H9 (cell line): ENCODE measurements around the gene NFKBIZ. TPM values are rescaled to one million over a fixed set of nuclear protein-coding genes. Genes with fewer than 3 reads are reported as not detected.

Source experiments
- DNase-seq: peaks from one replicate; pipeline ENCODE4 v3.0.0-alpha.2; 2017
- H2AFZ ChIP-seq: one replicate; pipeline ENCODE4 v1.6.1; 2013; ENCODE audit warnings: mild to moderate bottlenecking, low read length, control low read depth, moderate library complexity
- H2AK5ac ChIP-seq: 2 replicates; pipeline ENCODE4 v1.6.1; 2013; ENCODE audit warnings: low read length, control low read depth, mixed read lengths; ENCODE audit not compliant: insufficient read length
- H2BK120ac ChIP-seq: one replicate; pipeline ENCODE4 v1.6.1; 2013; ENCODE audit warnings: low read depth, mild to moderate bottlenecking, low read length, control low read depth, inconsistent platforms; ENCODE audit not compliant: poor library complexity, severe bottlenecking
- H2BK12ac ChIP-seq: 2 replicates; pipeline ENCODE4 v1.6.1; 2013; ENCODE audit warnings: low read length, control low read depth, mixed read lengths, low read depth; ENCODE audit not compliant: insufficient read length
- H2BK15ac ChIP-seq: 2 replicates; pipeline ENCODE4 v1.6.1; 2013; ENCODE audit warnings: low read depth, low read length, control low read depth
- H2BK20ac ChIP-seq: one replicate; pipeline ENCODE4 v1.6.1; 2013; ENCODE audit warnings: low read depth, mild to moderate bottlenecking, low read length, control low read depth, inconsistent platforms; ENCODE audit not compliant: poor library complexity, severe bottlenecking
- H2BK5ac ChIP-seq: 2 replicates; pipeline ENCODE4 v1.6.1; 2013; ENCODE audit warnings: low read length, control low read depth, mixed read lengths; ENCODE audit not compliant: insufficient read length
- H3K14ac ChIP-seq: 2 replicates; pipeline ENCODE4 v1.6.1; 2013; ENCODE audit warnings: low read length, control low read depth; ENCODE audit not compliant: insufficient read depth
- H3K18ac ChIP-seq: 2 replicates; pipeline ENCODE4 v1.6.1; 2013; ENCODE audit warnings: low read depth, mild to moderate bottlenecking, mixed read lengths, low read length, control low read depth; ENCODE audit not compliant: insufficient read length
- H3K23ac ChIP-seq: 2 replicates; pipeline ENCODE4 v1.6.1; 2013; ENCODE audit warnings: low read length, control low read depth, mixed read lengths, low read depth; ENCODE audit not compliant: insufficient read length
- H3K23me2 ChIP-seq: 2 replicates; pipeline ENCODE4 v1.6.1; 2013; ENCODE audit warnings: low read depth, mild to moderate bottlenecking, mixed read lengths, low read length, control low read depth; ENCODE audit not compliant: insufficient read length, poor library complexity, severe bottlenecking
- H3K27ac ChIP-seq: 2 replicates; pipeline ENCODE4 v1.5.1; 2013; ENCODE audit warnings: low read length, control low read depth, mixed read lengths, low read depth; ENCODE audit not compliant: insufficient read length
- H3K27me3 ChIP-seq: 2 replicates; pipeline ENCODE4 v1.6.1; 2013; ENCODE audit warnings: low read length, control low read depth, inconsistent platforms; ENCODE audit not compliant: insufficient read depth
- H3K4ac ChIP-seq: 2 replicates; pipeline ENCODE4 v1.6.1; 2013; ENCODE audit warnings: low read depth, mild to moderate bottlenecking, control low read depth, inconsistent platforms, low read length, moderate library complexity
- H3K4me1 ChIP-seq: 2 replicates; pipeline ENCODE4 v1.6.1; 2013; ENCODE audit warnings: low read length, control low read depth, inconsistent platforms; ENCODE audit not compliant: insufficient read depth
- H3K4me2 ChIP-seq: 2 replicates; pipeline ENCODE4 v1.6.1; 2013; ENCODE audit warnings: low read length, control low read depth, mixed read lengths; ENCODE audit not compliant: insufficient read length, insufficient read depth
- H3K56ac ChIP-seq: 2 replicates; pipeline ENCODE4 v1.6.1; 2013; ENCODE audit warnings: low read depth, mild to moderate bottlenecking, mixed read lengths, low read length, control low read depth; ENCODE audit not compliant: insufficient read length
- H3K79me1 ChIP-seq: 2 replicates; pipeline ENCODE4 v1.6.1; 2013; ENCODE audit warnings: low read depth, mild to moderate bottlenecking, moderate library complexity, low read length, control low read depth, inconsistent platforms; ENCODE audit not compliant: insufficient read depth, poor library complexity, severe bottlenecking
- H3K79me2 ChIP-seq: 2 replicates; pipeline ENCODE4 v1.6.1; 2013; ENCODE audit warnings: low read length, control low read depth, inconsistent platforms; ENCODE audit not compliant: insufficient read depth
- H3K9ac ChIP-seq: 2 replicates; pipeline ENCODE4 v1.6.1; 2013; ENCODE audit warnings: low read length, control low read depth, mixed read lengths; ENCODE audit not compliant: insufficient read length; ENCODE audit errors: extremely low read depth
- H3K9me3 ChIP-seq: one replicate; pipeline ENCODE4 v1.6.1; 2013; ENCODE audit warnings: low read depth, low read length, inconsistent platforms; ENCODE audit not compliant: control insufficient read depth
- H3T11ph ChIP-seq: one replicate; pipeline ENCODE4 v1.6.1; 2013; ENCODE audit warnings: mild to moderate bottlenecking, low read length, control low read depth, inconsistent platforms
- H4K20me1 ChIP-seq: one replicate; pipeline ENCODE4 v1.6.1; 2013; ENCODE audit not compliant: control insufficient read depth, insufficient read length, insufficient read depth
- H4K5ac ChIP-seq: 2 replicates; pipeline ENCODE4 v1.6.1; 2013; ENCODE audit warnings: low read depth, mild to moderate bottlenecking, mixed read lengths, low read length, control low read depth; ENCODE audit not compliant: insufficient read length
- H4K8ac ChIP-seq: replicated peaks from 2 replicates; pipeline ENCODE4 v1.6.1; 2013; ENCODE audit warnings: low read length, control low read depth, mixed read lengths, low read depth; ENCODE audit not compliant: insufficient read length
- H4K91ac ChIP-seq: 2 replicates; pipeline ENCODE4 v1.6.1; 2013; ENCODE audit warnings: low read depth, mild to moderate bottlenecking, moderate library complexity, mixed read lengths, low read length, control low read depth; ENCODE audit not compliant: insufficient read length
- H3K27ac Mint-ChIP-seq, 3 experiments: 2 replicates in 2 of 3; 3 replicates in 1 of 3; pipeline ENCODE4 v1.8.0; 2020 to 2021; ENCODE audit warnings: mixed read lengths in 3 of 3, mild to moderate bottlenecking in 1 of 3, moderate library complexity in 1 of 3
- H3K27me3 Mint-ChIP-seq: 2 replicates; pipeline ENCODE4 v1.8.0; 2021; ENCODE audit warnings: low read depth, mild to moderate bottlenecking, moderate library complexity, mixed read lengths
- H3K36me3 Mint-ChIP-seq, 3 experiments: 2 replicates in 2 of 3; 3 replicates in 1 of 3; pipeline ENCODE4 v1.8.0; 2020 to 2021; ENCODE audit warnings: low read depth in 3 of 3, mixed read lengths in 3 of 3; ENCODE audit not compliant: insufficient read depth in 1 of 3
- H3K4me1 Mint-ChIP-seq, 2 experiments: 2 replicates each; pipeline ENCODE4 v1.8.0; 2020; ENCODE audit warnings: mixed read lengths in 2 of 2
- H3K4me3 Mint-ChIP-seq, 2 experiments: 2 replicates in 1 of 2; 3 replicates in 1 of 2; pipeline ENCODE4 v1.8.0; 2020 to 2021; ENCODE audit warnings: mild to moderate bottlenecking in 2 of 2, mixed read lengths in 2 of 2, moderate library complexity in 1 of 2
- H3K9me3 Mint-ChIP-seq, 2 experiments: 2 replicates in 1 of 2; 3 replicates in 1 of 2; pipeline ENCODE4 v1.8.0; 2020; ENCODE audit warnings: mild to moderate bottlenecking in 2 of 2, mixed read lengths in 2 of 2, moderate library complexity in 1 of 2
- CTCF ChIP-seq: fragments of 200-600 bp; sonication (generic); conservative IDR thresholded peaks from 3 replicates; pipeline ENCODE4 v1.8.0; 2021; ENCODE audit warnings: antibody characterized with exemption, mild to moderate bottlenecking
- WGBS: extraction: QIAGEN DNeasy Blood & Tissue Kit; methylation state at CpG from one replicate; pipeline ENCODE4 v1.1.7; 2013; ENCODE audit warnings: missing lambda C conversion rate, low lambda C conversion rate, mixed read lengths; ENCODE audit not compliant: insufficient read length; ENCODE audit errors: extremely low coverage; 5-methylcytosine and 5-hydroxymethylcytosine counted together
- total RNA-seq: library from RNA; stranded (reverse); gene quantifications from 2 replicates; pipeline ENCODE4 v1.2.1, GENCODE V29; 2021

Gene NFKBIZ
- total RNA-seq, 1 experiment from 2014 or later = 11.1 TPM

- H3K79me2 ChIP-seq = no peaks in the 10 kb centered on the region
- no peak overlapping the region for H2BK120ac ChIP-seq
- H3T11ph ChIP-seq = no peak overlapping the region
- no peaks in the 10 kb centered on the region for H4K20me1 ChIP-seq
- H3K27me3 ChIP-seq = no peaks in the 10 kb centered on the region
- H3K23ac ChIP-seq = no peak overlapping the region
- no peak overlapping the region for H4K91ac ChIP-seq
- H3K56ac ChIP-seq = no peak overlapping the region
- H3K9me3 ChIP-seq = no peaks in the 10 kb centered on the region
- Mint-ChIP-seq H3K36me3 (no peaks in the 10 kb centered on the region), H3K4me1 (no peaks in the 10 kb centered on the region), H3K27ac (no peak overlapping the region), H3K9me3 (no peaks in the 10 kb centered on the region), H3K27me3 (no peaks in the 10 kb centered on the region), H3K4me3 (no peak overlapping the region)
- no peak overlapping the region for H4K5ac ChIP-seq
- H2BK12ac ChIP-seq = no peak overlapping the region
- no peak overlapping the region for H2AFZ ChIP-seq
- no peak overlapping the region for H2AK5ac ChIP-seq
- no peak overlapping the region for H2BK5ac ChIP-seq
- no peak overlapping the region for H2BK15ac ChIP-seq
- no peak overlapping the region for H3K18ac ChIP-seq
- H3K27ac ChIP-seq = no peak overlapping the region
- no peaks in the 10 kb centered on the region for H3K79me1 ChIP-seq
- no peaks in the 10 kb centered on the region for H3K23me2 ChIP-seq
- no peak overlapping the region for H3K4me2 ChIP-seq
- WGBS = no CpG with 5 or more reads among the region's 2 CpGs
- no peak for TF ChIP-seq CTCF
- H3K14ac ChIP-seq = no peak overlapping the region
- H3K4ac ChIP-seq = no peak overlapping the region
- H3K4me1 ChIP-seq = no peaks in the 10 kb centered on the region
- no peak overlapping the region for H3K9ac ChIP-seq
- H2BK20ac ChIP-seq = no peak overlapping the region
- DNase-seq = no peak
- no peak overlapping the region for H4K8ac ChIP-seq
Measured at GRCh38 chr3:101878589-101878988, 29.3 kb downstream of the NFKBIZ start.
